Measurements from ENCODE around the gene ASXL2. TPM values are rescaled to one million over a fixed set of nuclear protein-coding genes. Genes with fewer than 3 reads are reported as not detected.

Gene ASXL2
- total RNA-seq (2021): 19.2 and 34.5 TPM in 2 replicates
- Bru-seq, nascent RNA: percentile 84 among the genes with signal in this experiment
- BruChase-seq, experiment 1, labeled RNA remaining after a 2-hour chase: percentile 78 among the genes with signal in this experiment
- BruChase-seq, experiment 2, labeled RNA remaining after a 6-hour chase: percentile 78 among the genes with signal in this experiment
- long read RNA-seq, partial matches to known transcripts: 0 of 6 reads
- long read RNA-seq, other reads (novel, unspliced or antisense): 6 of 6 reads

GRCh38 chr2:25878361-25879132 is at the start of gene ASXL2:
ASXL2 (minus strand) TSS chr2:25878487; CDS start chr2:25878222, 265 bp downstream.
- Histone ChIP-seq H2AFZ (peak within 1 kb of the TSS; percentile 92), H3K4me3 (peak within 1 kb of the TSS; percentile 75), H3K36me3 (ENCODE audit: low read depth) (no peaks in the 10 kb centered on the region; the same call in 1 of the 2 replicates), H3K79me2 (ENCODE audit: low read depth) (peaks cover 46% of the 10 kb centered on the region), H4K20me1 (ENCODE audit: insufficient read depth) (peaks cover 14% of the 10 kb centered on the region), H3K4me2 (peak within 1 kb of the TSS; percentile 87), H3F3A (ENCODE audit: insufficient read depth, low read depth) (peaks cover 27% of the 10 kb centered on the region), H3K27me3 (ENCODE audit: insufficient read depth, low read depth) (no peaks in the 10 kb centered on the region), H3K27ac (peak within 1 kb of the TSS; percentile 88), H3K9me2 (ENCODE audit: insufficient read depth) (no peaks in the 10 kb centered on the region), H3K9me3 (ENCODE audit: insufficient read depth, low read depth) (no peaks in the 10 kb centered on the region), H3K4me1 (replicated peaks; ENCODE audit: insufficient read depth) (peaks cover 29% of the 10 kb centered on the region)
- peak; percentile 95 to 97 for DNase-seq
- intact Hi-C loops (cut with micrococcal nuclease; ENCODE audit: unreplicated experiment): no loop called here
- TSS peak; percentile 91 for BruUV-seq (replicated peaks)
- CTCF ChIA-PET: interaction anchor here (0.6 to 1.0 kb wide), 6 partner anchors 27 to 599 kb away, joined by 3 to 8 read pairs (median 4); partner anchors contain the start of genes OTOF and SELENOI
- POLR2A ChIA-PET (ENCODE audit: unreplicated experiment): interaction anchor here (0.5 to 0.9 kb wide), 17 partner anchors 25 to 1838 kb away, joined by 3 to 28 read pairs (median 4); no protein-coding TSS in a partner anchor
- no peak for TF ChIP-seq EZH2 (IDR thresholded peaks at IDR 0.05; ENCODE audit: low read depth)

GRCh38 chr2:25926984-25927756 is 48.9 kb upstream of the ASXL2 start:
- no peak for TF ChIP-seq EZH2 (IDR thresholded peaks at IDR 0.05; ENCODE audit: low read depth)
- TF ChIP-seq CTCF (conservative IDR thresholded peaks at IDR 0.05): no peak
- no peaks in the 10 kb centered on the region for H3K79me2 ChIP-seq (ENCODE audit: low read depth)
- CTCF ChIA-PET: no interaction called here
- DNase-seq: no peak
- H3K27me3 ChIP-seq (ENCODE audit: insufficient read depth, low read depth): no peaks in the 10 kb centered on the region
- no peak overlapping the region for H3K27ac ChIP-seq
- no peaks in the 10 kb centered on the region for H3K36me3 ChIP-seq (ENCODE audit: low read depth)
- H3K9me2 ChIP-seq (ENCODE audit: insufficient read depth): no peaks in the 10 kb centered on the region
- H4K20me1 ChIP-seq (ENCODE audit: insufficient read depth): no peaks in the 10 kb centered on the region
- no peaks in the 10 kb centered on the region for H3F3A ChIP-seq (ENCODE audit: insufficient read depth, low read depth)
- no TSS peak for BruUV-seq (replicated peaks)
- intact Hi-C loops (cut with micrococcal nuclease; ENCODE audit: unreplicated experiment): no loop called here
- no peaks in the 10 kb centered on the region for H3K9me3 ChIP-seq (ENCODE audit: insufficient read depth, low read depth)
- no peak overlapping the region for H3K4me2 ChIP-seq
- H2AFZ ChIP-seq: no peak overlapping the region
- POLR2A ChIA-PET (ENCODE audit: unreplicated experiment): no interaction called here
- H3K4me3 ChIP-seq: no peak overlapping the region
- no peaks in the 10 kb centered on the region for H3K4me1 ChIP-seq (replicated peaks; ENCODE audit: insufficient read depth)

GRCh38 chr2:25922501-25922900 is 44.2 kb upstream of the ASXL2 start:
- H3K9me2 ChIP-seq (ENCODE audit: insufficient read depth): no peaks in the 10 kb centered on the region
- no peak overlapping the region for H3K4me3 ChIP-seq
- H3K9me3 ChIP-seq (ENCODE audit: insufficient read depth, low read depth): no peaks in the 10 kb centered on the region
- H3F3A ChIP-seq (ENCODE audit: insufficient read depth, low read depth): 0 out of 2 replicates have a peak, but pooled peaks cover 6% of the 10 kb centered on the region
- intact Hi-C loops (cut with micrococcal nuclease; ENCODE audit: unreplicated experiment): no loop called here
- H3K27ac ChIP-seq: no peak overlapping the region
- H3K79me2 ChIP-seq (ENCODE audit: low read depth): no peaks in the 10 kb centered on the region
- no peak for TF ChIP-seq CTCF (conservative IDR thresholded peaks at IDR 0.05)
- TF ChIP-seq EZH2 (IDR thresholded peaks at IDR 0.05; ENCODE audit: low read depth): no peak
- no TSS peak for BruUV-seq (replicated peaks)
- no peaks in the 10 kb centered on the region for H3K36me3 ChIP-seq (ENCODE audit: low read depth)
- no peak overlapping the region for H3K4me2 ChIP-seq
- H3K4me1 ChIP-seq (replicated peaks; ENCODE audit: insufficient read depth): no peaks in the 10 kb centered on the region
- ChIA-PET CTCF (no interaction called here), POLR2A (ENCODE audit: unreplicated experiment) (interaction anchor here (0.6 kb wide), 1 partner anchor 423 kb away, joined by 6 read pairs; no protein-coding TSS in a partner anchor)
- H4K20me1 ChIP-seq (ENCODE audit: insufficient read depth): no peaks in the 10 kb centered on the region
- DNase-seq: peak in 1 of 2 experiments; percentile 19
- no peak overlapping the region for H2AFZ ChIP-seq
- H3K27me3 ChIP-seq (ENCODE audit: insufficient read depth, low read depth): no peaks in the 10 kb centered on the region

Measured in PC-9 (cell line).